ENCODE results near the gene GRB14. TPM values are rescaled to one million over a fixed set of nuclear protein-coding genes. Genes with fewer than 3 reads are reported as not detected.
A peak's percentile ranks its signal among the peaks of the same experiment; 100 is the strongest.

GRB14 gene
- total RNA-seq, 4 donors from 2014 or later: 5.4 to 19.3 (median 9.8) TPM

GRCh38 chr2:164662868-164663631 lies 41.8 kb upstream of the GRB14 start:
- H3K9me3 ChIP-seq: no peaks in the 10 kb centered on the region
- no peaks in the 10 kb centered on the region for H3K27me3 ChIP-seq
- peak overlapping the region in 1 of 3 donors; percentile 53 for H3K27ac ChIP-seq
- TF ChIP-seq, protein P1, sequence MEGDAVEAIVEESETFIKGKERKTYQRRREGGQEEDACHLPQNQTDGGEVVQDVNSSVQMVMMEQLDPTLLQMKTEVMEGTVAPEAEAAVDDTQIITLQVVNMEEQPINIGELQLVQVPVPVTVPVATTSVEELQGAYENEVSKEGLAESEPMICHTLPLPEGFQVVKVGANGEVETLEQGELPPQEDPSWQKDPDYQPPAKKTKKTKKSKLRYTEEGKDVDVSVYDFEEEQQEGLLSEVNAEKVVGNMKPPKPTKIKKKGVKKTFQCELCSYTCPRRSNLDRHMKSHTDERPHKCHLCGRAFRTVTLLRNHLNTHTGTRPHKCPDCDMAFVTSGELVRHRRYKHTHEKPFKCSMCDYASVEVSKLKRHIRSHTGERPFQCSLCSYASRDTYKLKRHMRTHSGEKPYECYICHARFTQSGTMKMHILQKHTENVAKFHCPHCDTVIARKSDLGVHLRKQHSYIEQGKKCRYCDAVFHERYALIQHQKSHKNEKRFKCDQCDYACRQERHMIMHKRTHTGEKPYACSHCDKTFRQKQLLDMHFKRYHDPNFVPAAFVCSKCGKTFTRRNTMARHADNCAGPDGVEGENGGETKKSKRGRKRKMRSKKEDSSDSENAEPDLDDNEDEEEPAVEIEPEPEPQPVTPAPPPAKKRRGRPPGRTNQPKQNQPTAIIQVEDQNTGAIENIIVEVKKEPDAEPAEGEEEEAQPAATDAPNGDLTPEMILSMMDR (IDR thresholded peaks at IDR 0.05): no peak
- TF ChIP-seq POLR2A (IDR thresholded peaks at IDR 0.05): no peak
- intact Hi-C loops (cut with DNase I): no loop called here
- no peak overlapping the region for H3K4me3 ChIP-seq (replicated peaks in 1 of 3)
- peaks cover 3 to 9% of the 10 kb centered on the region in 2 donors for H3K4me1 ChIP-seq
- DNase-seq: no peak
- 88 to 99% methylated on average over 1 of the region's 1 CpG for WGBS, 2 donors
- H3K36me3 ChIP-seq: no peaks in the 10 kb centered on the region

GRCh38 chr2:164662066-164662465 lies 40.8 kb upstream of the GRB14 start:
- Histone ChIP-seq H3K36me3 (no peaks in the 10 kb centered on the region), H3K4me3 (replicated peaks in 1 of 3) (no peak overlapping the region), H3K9me3 (no peaks in the 10 kb centered on the region), H3K27ac (peak overlapping the region in 1 of 3 donors; percentile 53), H3K4me1 (peaks cover 3 to 9% of the 10 kb centered on the region in 2 donors), H3K27me3 (no peaks in the 10 kb centered on the region)
- WGBS, 2 donors: 42 to 52% methylated on average over 1 of the region's 1 CpG
- intact Hi-C loops (cut with DNase I): no loop called here
- DNase-seq: peak in 1 of 2 donors; percentile 21
- TF ChIP-seq POLR2A (IDR thresholded peaks at IDR 0.05): no peak
- TF ChIP-seq, protein P1 (IDR thresholded peaks at IDR 0.05): no peak

DNA sequence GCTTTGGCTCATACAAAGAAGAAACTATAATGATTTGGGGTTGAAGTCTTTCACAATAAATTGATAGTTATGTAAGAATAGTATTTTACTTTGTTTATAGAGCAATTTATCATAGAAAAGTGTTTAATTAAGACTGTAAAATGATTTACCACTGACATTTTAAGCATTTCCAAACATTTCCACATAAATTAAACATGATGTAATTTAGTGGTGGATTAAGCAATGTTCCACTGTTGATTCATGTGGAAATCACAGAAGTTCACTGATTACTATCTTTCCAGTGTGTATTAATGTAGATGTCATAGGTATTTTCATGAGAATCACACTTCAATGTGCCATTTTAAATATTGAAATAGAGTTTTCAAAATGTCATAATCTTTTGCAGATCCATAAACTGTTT lies 40.1 kb upstream of the GRB14 start:
- peak overlapping the region in 1 of 3 donors; percentile 10 for H3K27ac ChIP-seq
- peaks cover 3 to 9% of the 10 kb centered on the region in 2 donors for H3K4me1 ChIP-seq
- H3K36me3 ChIP-seq: no peaks in the 10 kb centered on the region
- H3K4me3 ChIP-seq (replicated peaks in 1 of 3): no peak overlapping the region
- no peaks in the 10 kb centered on the region for H3K9me3 ChIP-seq
- intact Hi-C loops (cut with DNase I): no loop called here
- no peaks in the 10 kb centered on the region for H3K27me3 ChIP-seq
- TF ChIP-seq, protein P1 (IDR thresholded peaks at IDR 0.05): no peak
- no peak for TF ChIP-seq POLR2A (IDR thresholded peaks at IDR 0.05)
- DNase-seq: no peak

- no peak for DNase-seq
- Histone ChIP-seq H3K27ac (no peak overlapping the region), H3K4me3 (replicated peaks in 1 of 3) (no peak overlapping the region), H3K4me1 (peaks cover 0 to 4% of the 10 kb centered on the region in 2 donors), H3K27me3 (no peaks in the 10 kb centered on the region), H3K36me3 (no peaks in the 10 kb centered on the region), H3K9me3 (no peaks in the 10 kb centered on the region)
- intact Hi-C loops (cut with DNase I): no loop called here
- TF ChIP-seq, protein P1 (IDR thresholded peaks at IDR 0.05): no peak
- no peak for TF ChIP-seq POLR2A (IDR thresholded peaks at IDR 0.05)
- 96 to 97% methylated on average over 2 of the region's 2 CpGs for WGBS, 2 donors
These were observed 35.8 kb upstream of the GRB14 start for GRCh38 chr2:164657129-164657528.

- TF ChIP-seq POLR2A (IDR thresholded peaks at IDR 0.05): no peak
- TF ChIP-seq, protein P1 (IDR thresholded peaks at IDR 0.05): no peak
- peak in 1 of 2 donors; percentile 8 for DNase-seq
- Histone ChIP-seq H3K27ac (no peak overlapping the region), H3K4me3 (replicated peaks in 1 of 3) (no peak overlapping the region), H3K36me3 (no peaks in the 10 kb centered on the region), H3K9me3 (no peaks in the 10 kb centered on the region), H3K4me1 (no peaks in the 10 kb centered on the region), H3K27me3 (no peaks in the 10 kb centered on the region)
- WGBS, 2 donors: 88 to 92% methylated on average over 2 of the region's 2 CpGs
- intact Hi-C loops (cut with DNase I): no loop called here
These were observed 34.5 kb upstream of the GRB14 start for GRCh38 chr2:164655750-164656149.

Measured in thyroid gland (tissue), 4 donors.